Measurements from ENCODE around the gene MARCHF7. TPM values are rescaled to one million over a fixed set of nuclear protein-coding genes. Genes with fewer than 3 reads are reported as not detected.
"Not testable (repeated sequence)": the region's sequence is repeated elsewhere in the genome, so short reads cannot be mapped to it uniquely, and the experiment has no call there.

The MARCHF7 gene
- total and polyA plus RNA-seq, 2 of the 8 experiments (the other 6 are each of a cell fraction or from before 2014, with no cell fraction given) = 18.3 to 116 TPM

DNA sequence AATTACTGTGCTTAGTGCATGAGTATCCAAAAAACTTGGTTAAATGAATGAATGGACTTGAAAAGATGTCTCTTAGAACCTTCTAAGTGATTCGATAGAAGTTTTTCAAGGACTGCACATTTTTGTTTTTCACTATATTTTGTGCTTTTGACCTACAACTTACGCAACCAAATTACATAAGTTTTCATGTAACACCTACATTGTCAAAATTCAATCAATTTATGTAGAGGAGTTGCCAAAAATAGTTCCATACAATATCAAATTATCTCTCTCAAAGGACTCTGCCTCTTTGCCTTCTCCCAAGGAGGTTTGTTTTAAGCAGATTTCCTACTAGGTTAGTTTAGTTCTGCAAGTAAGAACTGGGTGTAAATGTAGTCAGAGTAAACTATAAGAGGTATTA is 10.3 kb downstream of the MARCHF7 start (continued):
- TF ChIP-seq, protein P1, sequence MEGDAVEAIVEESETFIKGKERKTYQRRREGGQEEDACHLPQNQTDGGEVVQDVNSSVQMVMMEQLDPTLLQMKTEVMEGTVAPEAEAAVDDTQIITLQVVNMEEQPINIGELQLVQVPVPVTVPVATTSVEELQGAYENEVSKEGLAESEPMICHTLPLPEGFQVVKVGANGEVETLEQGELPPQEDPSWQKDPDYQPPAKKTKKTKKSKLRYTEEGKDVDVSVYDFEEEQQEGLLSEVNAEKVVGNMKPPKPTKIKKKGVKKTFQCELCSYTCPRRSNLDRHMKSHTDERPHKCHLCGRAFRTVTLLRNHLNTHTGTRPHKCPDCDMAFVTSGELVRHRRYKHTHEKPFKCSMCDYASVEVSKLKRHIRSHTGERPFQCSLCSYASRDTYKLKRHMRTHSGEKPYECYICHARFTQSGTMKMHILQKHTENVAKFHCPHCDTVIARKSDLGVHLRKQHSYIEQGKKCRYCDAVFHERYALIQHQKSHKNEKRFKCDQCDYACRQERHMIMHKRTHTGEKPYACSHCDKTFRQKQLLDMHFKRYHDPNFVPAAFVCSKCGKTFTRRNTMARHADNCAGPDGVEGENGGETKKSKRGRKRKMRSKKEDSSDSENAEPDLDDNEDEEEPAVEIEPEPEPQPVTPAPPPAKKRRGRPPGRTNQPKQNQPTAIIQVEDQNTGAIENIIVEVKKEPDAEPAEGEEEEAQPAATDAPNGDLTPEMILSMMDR (IDR thresholded peaks at IDR 0.05; ENCODE audit: control extremely low read depth in 1 of 3, insufficient read depth in 1 of 3, low read depth in 1 of 3, low read length in 3 of 3) = no peak
- TF ChIP-seq, protein P2, sequence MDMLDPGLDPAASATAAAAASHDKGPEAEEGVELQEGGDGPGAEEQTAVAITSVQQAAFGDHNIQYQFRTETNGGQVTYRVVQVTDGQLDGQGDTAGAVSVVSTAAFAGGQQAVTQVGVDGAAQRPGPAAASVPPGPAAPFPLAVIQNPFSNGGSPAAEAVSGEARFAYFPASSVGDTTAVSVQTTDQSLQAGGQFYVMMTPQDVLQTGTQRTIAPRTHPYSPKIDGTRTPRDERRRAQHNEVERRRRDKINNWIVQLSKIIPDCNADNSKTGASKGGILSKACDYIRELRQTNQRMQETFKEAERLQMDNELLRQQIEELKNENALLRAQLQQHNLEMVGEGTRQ (IDR thresholded peaks at IDR 0.05; ENCODE audit: low read length) = no peak
- no peak for TF ChIP-seq BACH1 (IDR thresholded peaks at IDR 0.05; ENCODE audit: low read length)
- TF ChIP-seq PHF8 (conservative IDR thresholded peaks at IDR 0.05; ENCODE audit: low read depth, low read length) = no peak

DNA sequence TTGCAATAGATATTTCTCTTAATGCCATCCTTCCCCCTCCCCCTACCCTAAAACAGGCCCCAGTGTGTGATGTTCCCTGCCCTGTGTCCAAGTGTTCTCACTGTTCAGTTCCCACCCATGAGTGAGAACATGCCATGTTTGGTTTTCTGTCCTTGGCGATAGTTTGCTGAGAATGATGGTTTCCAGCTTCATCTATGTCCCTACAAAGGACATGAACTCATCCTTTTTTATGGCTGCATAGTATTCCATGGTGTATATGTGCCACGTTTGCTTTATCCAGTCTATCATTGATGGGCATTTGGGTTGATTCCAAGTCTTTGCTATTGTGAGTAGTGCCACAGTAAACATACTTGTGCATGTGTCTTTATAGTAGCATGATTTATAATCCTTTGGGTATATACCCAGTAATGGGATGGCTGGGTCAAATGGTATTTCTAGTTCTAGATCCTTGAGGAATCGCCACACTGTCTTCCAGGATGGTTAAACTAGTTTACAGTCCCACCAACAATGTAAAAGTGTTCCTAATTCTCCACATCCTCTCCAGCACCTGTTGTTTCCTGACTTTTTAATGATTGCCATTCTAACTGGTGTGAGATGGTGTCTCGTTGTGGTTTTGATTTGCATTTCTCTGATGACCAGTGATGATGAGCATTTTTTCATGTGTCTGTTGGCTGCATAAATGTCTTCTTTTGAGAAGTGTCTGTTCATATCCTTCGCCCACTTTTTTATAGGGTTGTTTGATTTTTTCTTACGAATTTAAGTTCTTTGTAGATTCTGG is 12.7 kb downstream of the MARCHF7 start:
- H3K9ac ChIP-seq (replicated peaks in 1 of 4; ENCODE audit: extremely low read depth in 1 of 4, low read depth in 3 of 4, low read length in 3 of 4); H3K18ac ChIP-seq (ENCODE audit: extremely low read depth, low read length); H2BK12ac ChIP-seq (ENCODE audit: low read depth, low read length); H4K8ac ChIP-seq (ENCODE audit: extremely low read depth, insufficient read depth, low read length); H2BK120ac ChIP-seq (replicated peaks; ENCODE audit: low read depth, low read length); H3K79me1 ChIP-seq (ENCODE audit: low read depth, low read length); H3K23me2 ChIP-seq (ENCODE audit: low read depth, low read length); H2AFZ ChIP-seq (ENCODE audit: low read length); H3K4ac ChIP-seq (replicated peaks; ENCODE audit: insufficient read length, low read depth, low read length); H3K4me1 ChIP-seq (replicated peaks in 1 of 4; ENCODE audit: control insufficient read depth in 3 of 4, insufficient read depth in 4 of 4, low read length in 3 of 4); H2AK5ac ChIP-seq (ENCODE audit: low read depth, low read length); H3K27me3 ChIP-seq (replicated peaks in 1 of 4; ENCODE audit: control insufficient read depth in 3 of 4, extremely low read depth in 1 of 4, insufficient read depth in 3 of 4, low read length in 3 of 4); DNase-seq (ENCODE audit: low read depth in 1 of 2, low spot score in 2 of 2); H4K91ac ChIP-seq (replicated peaks; ENCODE audit: insufficient read length, low read length); H2BK20ac ChIP-seq (ENCODE audit: low read length); H3K23ac ChIP-seq (ENCODE audit: insufficient read length); FAIRE-seq; H3K9me3 ChIP-seq (ENCODE audit: insufficient read depth in 2 of 2, low read depth in 1 of 2, low read length in 1 of 2); H2BK5ac ChIP-seq (ENCODE audit: low read depth, low read length); H2BK15ac ChIP-seq (ENCODE audit: low read length); H3K56ac ChIP-seq (replicated peaks; ENCODE audit: insufficient read length, low read depth, low read length); H3K4me3 ChIP-seq (ENCODE audit: extremely low read depth in 1 of 4, insufficient read depth in 2 of 4, low read depth in 3 of 4, low read length in 4 of 4); H4K5ac ChIP-seq (ENCODE audit: insufficient read length, low read depth, low read length); CTCF ChIA-PET (ENCODE audit: partially characterized antibody); H3K27ac ChIP-seq (ENCODE audit: low read depth, low read length); H3K14ac ChIP-seq (ENCODE audit: insufficient read length); H3K4me2 ChIP-seq (ENCODE audit: insufficient read depth in 1 of 2, low read depth in 2 of 2, low read length in 2 of 2): not testable (repeated sequence)
- 92% methylated on average over 6 of the region's 6 CpGs; no CpG with 5 or more reads in 1 of the 2 experiments for WGBS, 2 experiments (ENCODE audit: extremely low coverage in 1 of 2, insufficient coverage in 1 of 2, insufficient read length in 1 of 2, insufficient replicate concordance in 2 of 2, low coverage in 1 of 2, low lambda C conversion rate in 2 of 2, missing lambda C conversion rate in 1 of 2)
- POLR2A ChIA-PET (ENCODE audit: partially characterized antibody) = interaction anchor here (4.3 kb wide), 1 partner anchor 12 kb away, joined by 42 read pairs; the partner anchor contains the start of gene MARCHF7
- Histone ChIP-seq H3K79me2 (ENCODE audit: control insufficient read depth in 1 of 2, insufficient read depth in 2 of 2, low read length in 2 of 2) (peaks cover 46 to 100% of the 10 kb centered on the region in 2 experiments), H3K36me3 (ENCODE audit: control insufficient read depth in 2 of 4, insufficient read depth in 4 of 4, low read length in 3 of 4) (peaks cover 0 to 45% (median 11%) of the 10 kb centered on the region in 4 experiments; a peak in 6 of 8 replicates), H4K20me1 (replicated peaks in 1 of 2; ENCODE audit: control insufficient read depth in 1 of 2, insufficient read depth in 2 of 2, low read length in 2 of 2) (peaks cover 12 to 16% of the 10 kb centered on the region in 2 experiments)

Data from H1 (cell line).